ENCODE results near the gene FAF1.

- TF ChIP-seq ZNF274 (IDR thresholded peaks at IDR 0.05; ENCODE audit: low read length), result no peak
- TF ChIP-seq ZNF274 (tag by site-specific recombination; IDR thresholded peaks at IDR 0.05; ENCODE audit: borderline replicate concordance), result no peak
- TF ChIP-seq ZNF76 (tag by site-specific recombination; IDR thresholded peaks at IDR 0.05; ENCODE audit: borderline replicate concordance, low read depth), result no peak
- no peak for TF ChIP-seq ZNF843 (tag by site-specific recombination; IDR thresholded peaks at IDR 0.05)
- TF ChIP-seq ZNF280D (tag by site-specific recombination; IDR thresholded peaks at IDR 0.05), result no peak
- TF ChIP-seq CTCF (tag by site-specific recombination; IDR thresholded peaks at IDR 0.05), result no peak
- TF ChIP-seq PRDM4 (tag by site-specific recombination; IDR thresholded peaks at IDR 0.05), result no peak
- TF ChIP-seq ZBTB48 (tag by site-specific recombination; IDR thresholded peaks at IDR 0.05), result no peak
These were observed 457.9 kb downstream of the FAF1 start for GRCh38 chr1:50502147-50502546.

All from HEK293 (cell line).